HTERT RPE-1 (cell line): ENCODE measurements around the gene OR6C4.
"Not testable (repeated sequence)": the region's sequence is repeated elsewhere in the genome, so short reads cannot be mapped to it uniquely, and the experiment has no call there.

Experiments used
- in situ Hi-C: fragments of 300-500 bp; cut with MboI; formaldehyde crosslinking; loops from 4 replicates; pipeline ENCODE4 v1.14.3; 2020; ENCODE audit warnings: low sequenced_read_pairs

The OR6C4 gene

DNA sequence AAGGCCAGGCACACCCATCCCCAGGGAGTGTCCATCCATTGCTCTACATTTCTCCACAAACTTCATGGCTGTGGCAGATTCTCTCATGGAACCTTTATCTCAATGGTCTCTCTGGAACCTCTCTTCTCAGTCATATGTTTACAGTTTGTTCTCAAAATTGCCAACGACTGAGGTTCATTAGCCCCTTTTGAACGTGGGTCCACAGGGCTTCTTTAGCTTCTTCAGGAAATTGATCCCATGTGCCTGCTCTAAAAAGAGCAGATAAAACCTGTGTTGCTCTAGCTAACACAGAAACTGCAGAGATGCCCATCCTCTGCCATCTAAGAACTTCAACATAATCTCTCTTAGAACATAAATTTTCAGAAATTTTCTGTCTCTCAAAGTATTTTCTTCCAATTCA is at the start of gene OR6C4:
OR6C4 (plus strand) TSS at position 301 of the 400 bp plus-strand sequence. CDS start 1,625 bp downstream, outside the sequence.
- in situ Hi-C loops = no loop called here

DNA sequence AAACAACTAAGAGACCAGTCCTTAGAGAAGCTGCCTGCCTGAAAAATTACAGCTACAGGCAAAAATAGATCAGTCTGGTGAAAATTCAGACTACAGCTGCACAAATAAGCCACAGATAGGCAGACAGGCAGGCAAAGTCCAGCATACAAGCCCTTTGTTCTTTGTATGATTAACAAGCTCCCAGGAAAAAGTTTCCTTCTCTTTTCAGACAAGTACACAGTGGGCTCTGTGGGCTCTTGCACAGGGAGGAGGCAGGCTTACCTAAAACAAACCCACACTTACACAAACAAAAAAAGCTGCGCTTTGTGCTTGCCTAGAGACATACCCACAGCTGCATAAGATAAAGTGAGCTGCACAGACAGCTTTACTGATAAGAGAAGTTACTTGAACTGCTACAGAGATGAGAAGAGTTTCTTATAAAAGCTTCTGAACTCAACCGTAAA is 49.6 kb upstream of the OR6C4 start:
- in situ Hi-C loops = no loop called here

DNA sequence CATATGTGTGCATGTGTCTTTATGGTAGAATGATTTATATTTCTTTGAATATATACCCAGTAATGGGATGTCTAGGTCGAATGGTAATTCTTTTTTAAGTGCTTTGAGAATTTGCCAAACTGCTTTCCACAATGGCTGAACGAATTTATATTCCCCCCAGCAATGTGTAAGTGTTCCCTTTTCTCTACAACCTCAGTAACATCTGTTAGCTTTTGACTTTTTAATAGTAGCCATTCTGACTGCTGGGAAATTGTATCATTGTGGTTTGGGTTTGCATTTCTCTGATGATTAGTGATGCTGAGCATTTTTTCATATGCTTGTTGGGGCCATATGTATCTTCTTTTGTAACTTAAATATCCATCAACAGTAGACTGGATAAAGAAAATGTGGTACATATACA is 47.8 kb upstream of the OR6C4 start:
- in situ Hi-C loops = no loop called here

DNA sequence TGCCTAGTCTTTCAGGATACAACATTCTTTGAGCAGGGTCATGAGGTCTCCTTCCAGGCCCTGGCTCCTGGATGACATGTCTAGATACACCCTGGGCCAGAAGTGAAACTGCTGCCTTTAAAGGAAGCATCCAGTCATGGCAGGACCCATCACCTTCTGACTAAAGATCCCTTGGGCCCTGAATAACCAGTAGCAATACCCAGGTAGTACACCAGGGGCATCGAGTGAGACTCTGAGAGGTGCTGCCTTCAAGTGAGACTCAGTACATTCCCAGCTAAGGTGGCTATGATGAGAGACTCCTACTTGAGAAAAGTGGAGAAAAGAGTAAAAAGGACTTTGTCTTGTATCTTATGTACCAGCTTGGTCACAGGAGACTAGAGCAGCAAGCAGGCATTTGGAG is 33.7 kb upstream of the OR6C4 start:
- in situ Hi-C loops = no loop called here

DNA sequence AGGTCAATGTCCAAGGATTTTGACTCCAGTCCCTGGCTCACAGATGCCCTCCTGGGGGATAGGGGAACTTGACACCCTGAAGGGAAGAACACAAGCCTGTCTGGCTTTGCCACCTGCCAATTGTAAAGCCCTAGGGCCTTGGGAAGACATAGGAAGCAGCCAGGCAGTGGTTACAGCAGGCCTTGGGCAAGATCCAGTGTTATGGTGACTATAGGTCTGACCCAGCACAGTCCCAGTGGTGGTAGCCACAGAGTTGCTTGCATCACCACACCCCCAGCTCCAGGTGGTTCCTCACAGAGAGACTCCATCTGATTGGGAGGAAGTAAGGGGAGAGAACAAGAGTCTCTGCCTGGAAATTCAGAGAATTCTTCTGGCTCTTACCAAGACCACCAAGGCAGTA is 33.0 kb upstream of the OR6C4 start:
- in situ Hi-C loops = no loop called here

DNA sequence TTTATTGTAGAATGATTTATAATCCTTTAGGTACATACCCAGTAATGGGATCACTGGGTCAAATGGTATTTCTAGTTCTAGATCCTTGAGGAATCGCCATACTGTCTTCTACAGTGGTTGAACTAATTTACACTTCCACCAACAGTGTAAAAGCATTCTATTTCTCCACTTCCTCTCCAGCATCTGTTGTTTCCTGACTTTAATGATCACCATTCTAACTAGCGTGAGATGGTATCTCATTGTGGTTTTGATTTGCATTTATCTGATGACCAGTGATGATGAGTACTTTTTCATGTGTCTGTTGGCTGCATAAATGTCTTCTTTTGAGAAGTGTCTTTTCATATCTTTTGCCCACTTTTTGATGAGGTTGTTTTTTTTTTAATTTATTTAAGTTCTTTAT is 1.2 kb upstream of the OR6C4 start:
- in situ Hi-C loops = not testable (repeated sequence)

DNA sequence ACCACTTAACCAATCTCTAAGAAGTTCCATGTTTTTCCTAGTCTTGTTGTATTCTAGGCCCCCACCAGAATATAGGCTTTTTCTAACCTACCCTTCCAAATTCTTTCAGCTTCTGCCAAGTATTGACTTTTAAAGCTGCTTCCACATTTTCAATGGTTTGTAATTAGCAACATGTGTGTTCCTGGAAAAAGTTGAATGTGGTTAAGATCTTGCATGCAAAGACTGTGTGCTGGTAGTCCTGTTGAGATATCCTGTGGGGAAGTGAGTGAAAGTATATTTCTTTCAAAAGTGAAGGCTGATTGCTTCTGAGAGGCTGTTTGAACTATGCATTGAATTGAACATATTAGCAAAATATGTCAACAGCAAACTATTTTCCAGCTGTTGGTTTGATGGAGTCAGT is 646 bp upstream of the OR6C4 start:
- in situ Hi-C loops = no loop called here

DNA sequence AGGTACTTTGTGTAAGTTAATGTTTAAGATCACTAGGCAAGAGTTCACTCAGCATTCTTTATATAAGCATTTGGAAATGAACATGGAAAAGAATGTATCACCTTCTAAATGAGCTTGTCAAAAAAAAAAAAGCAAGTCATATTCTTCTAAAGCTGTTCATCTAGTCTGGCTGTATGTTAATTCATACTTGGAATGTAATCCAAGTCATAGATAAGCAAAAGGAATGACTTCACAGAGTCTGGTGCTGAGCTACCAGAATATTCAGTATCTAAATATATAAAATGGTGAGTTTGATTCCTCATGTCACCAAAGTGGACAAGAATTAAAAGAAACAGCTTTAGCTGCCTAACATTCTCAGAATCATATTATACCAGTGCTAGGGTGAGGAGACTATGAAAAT is 4.9 kb downstream of the OR6C4 start:
- in situ Hi-C loops = no loop called here

DNA sequence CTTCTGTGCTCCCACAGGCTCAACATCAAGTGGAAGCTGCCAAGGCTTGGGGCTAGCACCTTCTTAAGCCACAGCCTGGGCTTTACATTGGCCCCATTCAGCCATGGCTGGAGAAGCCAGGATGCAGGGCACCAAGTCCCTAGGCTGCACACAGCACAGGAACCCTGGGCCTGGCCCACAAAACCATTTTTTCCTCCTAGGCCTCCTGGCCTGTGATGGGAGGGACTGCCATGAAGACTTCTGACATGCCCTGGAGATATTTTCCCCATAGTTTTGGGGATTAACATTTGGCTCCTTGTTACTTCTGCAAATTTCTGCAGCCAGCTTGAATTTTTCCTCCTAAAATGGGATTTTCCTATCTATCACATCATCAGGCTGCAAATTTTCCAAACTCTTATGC is 20.7 kb downstream of the OR6C4 start:
- in situ Hi-C loops = not testable (repeated sequence)

DNA sequence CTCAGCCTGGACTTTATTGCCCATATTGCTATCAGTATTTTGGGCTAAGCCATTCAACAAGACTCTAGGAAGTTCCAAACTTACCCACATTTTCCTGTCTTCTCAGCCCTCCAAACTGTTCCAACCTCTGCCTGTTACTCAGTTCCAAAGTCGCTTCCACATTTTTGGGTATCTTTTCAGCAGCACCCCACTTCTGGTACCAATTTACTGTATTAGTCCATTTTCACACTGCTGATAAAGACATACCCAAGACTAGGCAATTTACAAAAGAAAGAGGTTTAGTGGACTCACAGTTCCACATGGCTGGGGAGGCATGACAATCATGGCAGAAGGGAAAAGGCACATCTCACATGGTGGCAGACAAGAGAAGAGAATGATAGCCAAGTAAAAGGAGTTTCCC is 21.3 kb downstream of the OR6C4 start:
- in situ Hi-C loops = not testable (repeated sequence)

DNA sequence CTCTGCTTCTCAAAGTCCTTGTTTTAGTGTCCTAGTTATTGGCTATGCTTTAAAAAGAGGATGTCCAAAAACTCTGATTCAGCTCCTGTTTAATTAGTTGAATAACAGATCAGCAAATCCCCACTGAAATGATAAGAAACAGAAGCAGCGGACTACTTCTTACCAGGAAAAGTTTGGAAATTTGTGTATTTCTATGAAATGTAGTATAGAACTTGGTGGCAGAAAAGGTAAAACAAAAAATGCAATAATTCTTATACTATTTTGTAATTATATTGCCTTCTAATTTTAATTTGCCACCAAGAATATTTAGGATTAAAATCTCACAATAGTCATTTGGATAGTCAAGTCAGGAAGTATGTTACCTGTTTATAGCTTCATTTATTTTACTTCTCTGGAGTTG is 22.8 kb downstream of the OR6C4 start, which contains the start of gene OR2AP1:
OR2AP1 (plus strand) TSS at position 301 of the 400 bp plus-strand sequence. CDS start 1,947 bp downstream, outside the sequence.
- in situ Hi-C loops = no loop called here

DNA sequence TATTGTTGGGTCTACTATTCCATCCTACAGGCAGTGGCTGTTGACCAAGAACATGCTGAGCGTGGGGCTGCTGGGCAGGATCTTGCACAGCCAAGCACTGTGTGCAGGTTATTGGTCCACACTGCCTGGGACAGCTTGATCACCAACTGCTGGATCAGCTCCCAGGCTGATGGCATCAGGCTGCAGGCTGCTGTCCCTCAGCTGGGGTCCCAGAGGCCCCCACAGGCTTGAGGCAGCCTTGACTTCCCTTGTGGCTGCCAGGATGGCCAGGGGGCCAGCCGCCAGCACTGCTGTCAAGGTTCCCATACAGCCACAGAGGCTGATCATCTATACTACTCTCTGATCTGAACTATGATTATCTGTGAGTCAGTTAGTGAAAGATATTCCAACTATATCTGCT is 32.7 kb downstream of the OR6C4 start:
- in situ Hi-C loops = no loop called here

DNA sequence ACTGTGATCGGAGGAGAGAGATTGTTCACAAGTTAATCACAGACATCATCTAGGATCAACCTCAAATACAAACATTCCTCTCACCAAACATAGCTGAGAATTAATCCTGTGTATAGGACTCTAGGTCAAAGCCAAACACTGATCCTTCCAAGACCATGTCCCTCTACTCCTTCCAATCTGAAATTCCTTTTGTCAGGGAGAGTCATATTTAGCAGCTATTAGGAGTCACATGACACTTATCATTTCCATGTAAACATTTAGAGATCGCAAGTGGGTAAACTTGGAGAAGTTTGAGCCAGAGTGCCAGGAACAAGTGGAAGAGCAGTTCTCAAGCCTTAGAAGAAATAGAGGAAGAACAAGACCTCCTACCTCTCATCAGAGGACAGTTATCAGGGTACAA is 36.4 kb downstream of the OR6C4 start:
- in situ Hi-C loops = no loop called here

DNA sequence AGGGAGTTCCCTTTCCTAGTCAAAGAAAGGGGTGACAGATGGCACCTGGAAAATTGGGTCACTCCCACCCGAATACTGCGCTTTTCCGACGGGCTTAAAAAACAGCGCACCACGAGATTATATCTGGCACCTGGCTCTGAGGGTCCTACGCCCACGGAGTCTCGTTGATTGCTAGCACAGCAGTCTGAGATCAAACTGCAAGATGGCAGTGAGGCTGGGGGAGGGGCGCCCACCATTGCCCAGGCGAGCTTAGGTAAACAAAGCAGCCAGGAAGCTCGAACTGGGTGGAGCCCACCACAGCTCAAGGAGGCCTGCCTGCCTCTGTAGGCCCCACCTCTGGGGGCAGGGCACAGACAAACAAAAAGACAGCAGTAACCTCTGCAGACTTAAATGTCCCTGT is 40.8 kb downstream of the OR6C4 start:
- in situ Hi-C loops = not testable (repeated sequence)
